Natural killer cell (primary cell): ENCODE measurements around the gene N4BP2. TPM values are rescaled to one million over a fixed set of nuclear protein-coding genes. Genes with fewer than 3 reads are reported as not detected.
A peak's percentile ranks its signal among the peaks of the same experiment; 100 is the strongest.

Experiments used
- ATAC-seq, 3 donors: fragments of 150-1000 bp in 2 of 3; fragments of 200-7000 bp in 1 of 3; cut with Tn5 transposase; 1 replicate in 1 of 3; 2 replicates in 2 of 3; pipeline ENCODE4 v1.10.0; 2021; ENCODE audit warnings: mild to moderate bottlenecking in 2 of 3, moderate library complexity in 2 of 3
- DNase-seq, 2 donors: peaks; one replicate each; pipeline versions ENCODE4 v3.0.0 to v3.0.0-alpha.2; 2013 to 2021; ENCODE audit warnings: mixed read lengths in 1 of 2
- H3K27ac ChIP-seq: one replicate; pipeline ENCODE4 v1.5.1; 2013; ENCODE audit warnings: mild to moderate bottlenecking, low read length
- H3K27me3 ChIP-seq: one replicate; pipeline ENCODE4 v1.6.1; 2013; ENCODE audit warnings: low read length; ENCODE audit not compliant: control insufficient read depth, insufficient read depth
- H3K36me3 ChIP-seq: one replicate; pipeline ENCODE4 v1.6.1; 2013; ENCODE audit warnings: low read length; ENCODE audit not compliant: control insufficient read depth, insufficient read depth
- H3K4me1 ChIP-seq: one replicate; pipeline ENCODE4 v1.6.1; 2013; ENCODE audit warnings: low read length; ENCODE audit not compliant: control insufficient read depth, insufficient read depth
- H3K4me3 ChIP-seq: one replicate; pipeline ENCODE4 v1.5.1; 2013; ENCODE audit warnings: low read length
- H3K9me3 ChIP-seq: one replicate; pipeline ENCODE4 v1.6.1; 2013; ENCODE audit warnings: low read length; ENCODE audit not compliant: control insufficient read depth, insufficient read depth
- H3K27ac Mint-ChIP-seq, 2 donors: one replicate each; pipeline ENCODE4 v1.8.0; 2022; ENCODE audit warnings: mild to moderate bottlenecking in 2 of 2, mixed read lengths in 2 of 2, moderate library complexity in 1 of 2
- H3K27me3 Mint-ChIP-seq, 2 donors: one replicate each; pipeline ENCODE4 v1.8.0; 2022; ENCODE audit warnings: low read depth in 2 of 2, mixed read lengths in 2 of 2
- H3K36me3 Mint-ChIP-seq: one replicate; pipeline ENCODE4 v1.8.0; 2022; ENCODE audit warnings: mixed read lengths
- H3K4me1 Mint-ChIP-seq, 2 donors: one replicate each; pipeline ENCODE4 v1.8.0; 2022; ENCODE audit warnings: mixed read lengths in 2 of 2
- H3K4me3 Mint-ChIP-seq: one replicate; pipeline ENCODE4 v1.8.0; 2022; ENCODE audit warnings: mild to moderate bottlenecking, moderate library complexity, mixed read lengths
- H3K9me3 Mint-ChIP-seq, 2 donors: one replicate each; pipeline ENCODE4 v1.8.0; 2022; ENCODE audit warnings: mixed read lengths in 2 of 2
- WGBS: methylation state at CpG from one replicate; pipeline ENCODE4 v1.1.7; 2013; ENCODE audit warnings: missing lambda C conversion rate; ENCODE audit not compliant: insufficient coverage; 5-methylcytosine and 5-hydroxymethylcytosine counted together
- intact Hi-C: fragments of 100-400 bp; cut with micrococcal nuclease; formaldehyde crosslinking; loops from one replicate; pipeline ENCODE4 v1.14.2; 2022
- total RNA-seq, 4 donors: library from RNA; stranded (reverse); fragments of 120-200 nt in 1 of 4; gene quantifications; one replicate each; pipeline versions ENCODE4 v1.2.3 to v1.2.4, GENCODE V29; 2013 to 2022
- TF ChIP-seq, protein P1 (sequence below): fragments of 200-600 bp; IDR thresholded peaks from one replicate; pipeline ENCODE4 v1.8.0; 2022; ENCODE audit warnings: antibody characterized with exemption

N4BP2 gene
- total RNA-seq, 3 donors from 2014 or later (not counting 1 experiment from before 2014, with no cell fraction given): 16.4 to 22.4 (median 17.5) TPM

DNA sequence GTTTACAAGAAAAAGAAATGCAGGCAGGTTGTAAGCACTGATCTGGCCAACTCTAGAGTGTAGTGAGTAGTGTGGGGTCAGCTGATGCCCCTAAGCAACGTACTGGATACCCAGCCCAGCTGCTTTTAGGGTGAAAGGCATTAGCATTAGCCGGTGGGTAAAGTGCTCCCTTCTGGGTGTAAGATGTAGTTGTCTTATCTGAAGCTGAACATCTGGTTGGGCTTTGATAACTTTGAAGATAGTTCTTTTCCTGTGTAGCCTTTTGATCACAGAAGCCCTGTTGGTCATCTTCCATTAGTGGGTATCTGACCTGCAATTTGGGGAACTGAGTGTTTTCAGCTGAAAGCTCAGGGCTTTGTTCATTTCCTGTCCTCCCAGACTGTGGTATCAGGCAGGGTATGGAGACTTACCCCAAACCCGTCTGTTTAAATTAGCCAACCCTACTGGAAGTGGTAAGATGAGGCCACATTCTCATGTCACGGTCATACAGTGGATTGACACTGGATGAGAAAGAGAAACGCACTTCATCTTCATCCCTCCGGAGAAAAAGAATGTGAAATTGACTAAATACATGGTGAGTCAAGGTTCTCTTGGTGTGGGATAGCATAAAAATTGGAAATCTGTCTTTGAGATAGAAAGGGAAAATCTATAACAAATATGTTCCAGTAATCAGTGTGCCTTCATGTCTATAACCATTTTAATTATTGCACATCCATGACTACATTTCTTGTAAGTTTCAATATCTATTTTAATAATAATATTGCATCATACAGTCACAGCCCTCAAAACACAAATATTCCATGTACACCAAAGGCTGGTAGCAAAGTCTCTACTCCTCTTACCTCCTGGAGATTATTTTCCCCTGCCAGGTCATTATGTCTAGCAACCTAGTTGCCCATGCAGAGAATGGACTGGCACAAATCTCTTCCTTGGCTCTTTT lies 148.9 kb downstream of the N4BP2 start:
- intact Hi-C loops: no loop called here
- ATAC-seq (peak; percentile 29 to 77 (median 52)), DNase-seq (peak in 1 of 2 donors; percentile 66)
- peak overlapping the region; percentile 71 to 84 for H3K27ac Mint-ChIP-seq
- peaks cover 5% of the 10 kb centered on the region for H3K36me3 ChIP-seq
- H3K4me1 Mint-ChIP-seq: peaks cover 84 to 88% of the 10 kb centered on the region in 2 donors
- H3K27me3 Mint-ChIP-seq: no peaks in the 10 kb centered on the region
- no peaks in the 10 kb centered on the region for H3K9me3 ChIP-seq
- peak overlapping the region; percentile 41 for H3K27ac ChIP-seq
- WGBS: 3% methylated on average over 4 of the region's 6 CpGs
- H3K9me3 Mint-ChIP-seq: no peaks in the 10 kb centered on the region
- peak overlapping the region; percentile 75 for H3K4me3 Mint-ChIP-seq
- H3K27me3 ChIP-seq: no peaks in the 10 kb centered on the region
- TF ChIP-seq, protein P1, sequence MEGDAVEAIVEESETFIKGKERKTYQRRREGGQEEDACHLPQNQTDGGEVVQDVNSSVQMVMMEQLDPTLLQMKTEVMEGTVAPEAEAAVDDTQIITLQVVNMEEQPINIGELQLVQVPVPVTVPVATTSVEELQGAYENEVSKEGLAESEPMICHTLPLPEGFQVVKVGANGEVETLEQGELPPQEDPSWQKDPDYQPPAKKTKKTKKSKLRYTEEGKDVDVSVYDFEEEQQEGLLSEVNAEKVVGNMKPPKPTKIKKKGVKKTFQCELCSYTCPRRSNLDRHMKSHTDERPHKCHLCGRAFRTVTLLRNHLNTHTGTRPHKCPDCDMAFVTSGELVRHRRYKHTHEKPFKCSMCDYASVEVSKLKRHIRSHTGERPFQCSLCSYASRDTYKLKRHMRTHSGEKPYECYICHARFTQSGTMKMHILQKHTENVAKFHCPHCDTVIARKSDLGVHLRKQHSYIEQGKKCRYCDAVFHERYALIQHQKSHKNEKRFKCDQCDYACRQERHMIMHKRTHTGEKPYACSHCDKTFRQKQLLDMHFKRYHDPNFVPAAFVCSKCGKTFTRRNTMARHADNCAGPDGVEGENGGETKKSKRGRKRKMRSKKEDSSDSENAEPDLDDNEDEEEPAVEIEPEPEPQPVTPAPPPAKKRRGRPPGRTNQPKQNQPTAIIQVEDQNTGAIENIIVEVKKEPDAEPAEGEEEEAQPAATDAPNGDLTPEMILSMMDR: no peak
- H3K4me1 ChIP-seq: peaks cover 57% of the 10 kb centered on the region
- no peaks in the 10 kb centered on the region for H3K36me3 Mint-ChIP-seq
- no peak overlapping the region for H3K4me3 ChIP-seq

DNA sequence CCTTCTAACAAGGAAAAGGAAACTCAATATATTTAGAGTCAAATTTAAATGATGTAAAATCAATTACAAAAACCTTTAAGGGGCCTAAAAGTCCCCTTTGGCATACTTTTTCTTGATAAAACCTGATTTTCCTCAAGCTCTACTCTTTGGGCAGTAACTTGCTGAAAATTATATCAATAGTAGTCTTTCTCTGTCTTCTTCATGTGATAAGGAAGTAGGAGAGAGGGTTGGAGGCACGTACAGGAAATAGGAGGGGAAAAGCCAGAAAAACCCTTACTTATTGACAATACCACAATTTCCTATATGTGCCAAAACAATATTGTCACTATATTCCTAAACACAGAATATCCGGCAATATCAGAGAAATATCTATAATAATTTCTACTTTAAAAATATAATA lies 149.8 kb downstream of the N4BP2 start:
- no peaks in the 10 kb centered on the region for H3K36me3 Mint-ChIP-seq
- no CpG with 5 or more reads among the region's 2 CpGs for WGBS
- TF ChIP-seq, protein P1: no peak
- no peaks in the 10 kb centered on the region for H3K9me3 ChIP-seq
- H3K36me3 ChIP-seq: peaks cover 9% of the 10 kb centered on the region
- peaks cover 82 to 87% of the 10 kb centered on the region in 2 donors for H3K4me1 Mint-ChIP-seq
- no peaks in the 10 kb centered on the region for H3K27me3 ChIP-seq
- intact Hi-C loops: no loop called here
- peak overlapping the region; percentile 71 to 84 for H3K27ac Mint-ChIP-seq
- H3K4me3 ChIP-seq: no peak overlapping the region
- no peaks in the 10 kb centered on the region for H3K9me3 Mint-ChIP-seq
- DNase-seq (peak in 1 of 2 donors; percentile 70), ATAC-seq (no peak)
- peak overlapping the region; percentile 73 for H3K4me3 Mint-ChIP-seq
- no peaks in the 10 kb centered on the region for H3K27me3 Mint-ChIP-seq
- H3K27ac ChIP-seq: peak overlapping the region; percentile 41
- H3K4me1 ChIP-seq: peaks cover 57% of the 10 kb centered on the region

Other genes with a start within 250 kb of the N4BP2 start
- 10 to 100 TPM; 80.1 to 99.9 (median 99.8) TPM for gene PDS5A, start 78.9 kb upstream of the N4BP2 start, total RNA-seq
- 100 to 1,000 TPM; 195 to 233 (median 195) TPM for gene RHOH, start 140.2 kb downstream of the N4BP2 start, total RNA-seq